MV-4-11 (cell line): ENCODE data around the gene PPP4R3A.
"Not testable (repeated sequence)": the region's sequence is repeated elsewhere in the genome, so short reads cannot be mapped to it uniquely, and the experiment has no call there.

Experiments
- DNase-seq: peaks from one replicate; lab custom pipeline; 2025; lab: John Stamatoyannopoulos, UW

PPP4R3A gene

GRCh38 chr14:91409240-91409639 is 100.9 kb downstream of the PPP4R3A start:
- not testable (repeated sequence) for DNase-seq
